ENCODE data around the gene ATRNL1.

Gene ATRNL1

GRCh38 chr10:115777646-115778045 is 684.5 kb downstream of the ATRNL1 start:
- H3K27ac ChIP-seq: no peak overlapping the region
- TF ChIP-seq, protein P1, sequence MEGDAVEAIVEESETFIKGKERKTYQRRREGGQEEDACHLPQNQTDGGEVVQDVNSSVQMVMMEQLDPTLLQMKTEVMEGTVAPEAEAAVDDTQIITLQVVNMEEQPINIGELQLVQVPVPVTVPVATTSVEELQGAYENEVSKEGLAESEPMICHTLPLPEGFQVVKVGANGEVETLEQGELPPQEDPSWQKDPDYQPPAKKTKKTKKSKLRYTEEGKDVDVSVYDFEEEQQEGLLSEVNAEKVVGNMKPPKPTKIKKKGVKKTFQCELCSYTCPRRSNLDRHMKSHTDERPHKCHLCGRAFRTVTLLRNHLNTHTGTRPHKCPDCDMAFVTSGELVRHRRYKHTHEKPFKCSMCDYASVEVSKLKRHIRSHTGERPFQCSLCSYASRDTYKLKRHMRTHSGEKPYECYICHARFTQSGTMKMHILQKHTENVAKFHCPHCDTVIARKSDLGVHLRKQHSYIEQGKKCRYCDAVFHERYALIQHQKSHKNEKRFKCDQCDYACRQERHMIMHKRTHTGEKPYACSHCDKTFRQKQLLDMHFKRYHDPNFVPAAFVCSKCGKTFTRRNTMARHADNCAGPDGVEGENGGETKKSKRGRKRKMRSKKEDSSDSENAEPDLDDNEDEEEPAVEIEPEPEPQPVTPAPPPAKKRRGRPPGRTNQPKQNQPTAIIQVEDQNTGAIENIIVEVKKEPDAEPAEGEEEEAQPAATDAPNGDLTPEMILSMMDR (conservative IDR thresholded peaks at IDR 0.05; ENCODE audit: low read depth): no peak

DNA sequence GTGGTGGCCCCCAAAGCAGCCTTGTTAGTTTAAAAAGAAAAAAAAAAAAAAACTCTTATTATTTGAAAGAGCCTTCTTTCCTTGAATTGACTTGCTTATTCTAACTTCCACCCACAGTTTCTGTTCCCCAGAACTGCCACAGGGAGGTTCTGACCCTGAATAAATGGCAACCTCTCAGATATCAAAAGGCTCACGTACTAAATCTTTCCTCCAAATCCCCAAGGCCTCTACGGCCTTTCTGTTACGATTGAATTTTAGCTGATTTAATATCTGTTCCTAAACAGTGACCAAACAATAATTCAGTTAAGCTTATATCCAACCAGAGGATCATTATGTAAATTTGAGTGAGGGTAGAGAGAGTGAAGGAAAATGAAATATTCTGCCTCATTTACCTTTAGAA is 697.1 kb downstream of the ATRNL1 start:
- no peak for DNase-seq (ENCODE audit: low spot score)
- no peak overlapping the region for H3K27ac ChIP-seq
- ChIA-PET CTCF (no interaction called here), POLR2A (ENCODE audit: low non-redundant PET) (no interaction called here)
- TF ChIP-seq, protein P1 (conservative IDR thresholded peaks at IDR 0.05; ENCODE audit: low read depth): no peak

More at GRCh38 chr10:115777646-115778045, 684.5 kb downstream of the ATRNL1 start:
- POLR2A ChIA-PET (ENCODE audit: low non-redundant PET): no interaction called here
- CTCF ChIA-PET: interaction anchor here (0.7 kb wide), 1 partner anchor 46 kb away, joined by 6 read pairs; no protein-coding TSS in a partner anchor
- no peak for DNase-seq (ENCODE audit: low spot score)

- TF ChIP-seq, protein P1 (conservative IDR thresholded peaks at IDR 0.05; ENCODE audit: low read depth): no peak
- POLR2A ChIA-PET (ENCODE audit: low non-redundant PET): no interaction called here
- CTCF ChIA-PET: no interaction called here
- no peak for DNase-seq (ENCODE audit: low spot score)
- no peak overlapping the region for H3K27ac ChIP-seq
Observed at GRCh38 chr10:115795964-115796363, 702.8 kb downstream of the ATRNL1 start.

DNA sequence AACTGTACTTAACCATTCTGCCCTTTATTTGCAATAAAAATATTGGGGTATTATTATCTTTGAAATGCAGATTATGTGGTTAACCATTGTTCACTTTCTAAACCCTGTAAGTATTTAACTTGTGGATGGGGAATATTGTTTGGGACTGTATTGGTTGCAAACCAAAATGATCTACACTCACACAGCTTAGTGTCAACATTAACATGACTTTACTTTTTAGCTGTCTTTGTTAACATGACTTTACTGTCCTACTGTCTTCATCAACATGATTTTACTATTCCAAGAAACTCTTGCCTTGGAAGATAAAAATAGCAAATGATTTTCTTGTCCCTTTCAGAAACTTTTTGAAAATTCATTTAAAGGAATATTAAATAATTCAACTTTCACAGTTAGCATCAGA is 708.3 kb downstream of the ATRNL1 start:
- POLR2A ChIA-PET (ENCODE audit: low non-redundant PET): no interaction called here
- CTCF ChIA-PET: interaction anchor here (0.5 kb wide), 1 partner anchor 9 kb away, joined by 3 read pairs; no protein-coding TSS in a partner anchor
- H3K27ac ChIP-seq: no peak overlapping the region
- TF ChIP-seq, protein P1 (conservative IDR thresholded peaks at IDR 0.05; ENCODE audit: low read depth): no peak
- no peak for DNase-seq (ENCODE audit: low spot score)

GRCh38 chr10:115801992-115802391 is 708.8 kb downstream of the ATRNL1 start:
- CTCF ChIA-PET: no interaction called here
- no peak for DNase-seq (ENCODE audit: low spot score)
- POLR2A ChIA-PET (ENCODE audit: low non-redundant PET): no interaction called here

GRCh38 chr10:115802911-115803310 is 709.7 kb downstream of the ATRNL1 start:
- CTCF ChIA-PET: no interaction called here
- TF ChIP-seq, protein P1 (conservative IDR thresholded peaks at IDR 0.05; ENCODE audit: low read depth): no peak

More at GRCh38 chr10:115801992-115802391, 708.8 kb downstream of the ATRNL1 start:
- TF ChIP-seq, protein P1 (conservative IDR thresholded peaks at IDR 0.05; ENCODE audit: low read depth): no peak
- no peak overlapping the region for H3K27ac ChIP-seq

DNA sequence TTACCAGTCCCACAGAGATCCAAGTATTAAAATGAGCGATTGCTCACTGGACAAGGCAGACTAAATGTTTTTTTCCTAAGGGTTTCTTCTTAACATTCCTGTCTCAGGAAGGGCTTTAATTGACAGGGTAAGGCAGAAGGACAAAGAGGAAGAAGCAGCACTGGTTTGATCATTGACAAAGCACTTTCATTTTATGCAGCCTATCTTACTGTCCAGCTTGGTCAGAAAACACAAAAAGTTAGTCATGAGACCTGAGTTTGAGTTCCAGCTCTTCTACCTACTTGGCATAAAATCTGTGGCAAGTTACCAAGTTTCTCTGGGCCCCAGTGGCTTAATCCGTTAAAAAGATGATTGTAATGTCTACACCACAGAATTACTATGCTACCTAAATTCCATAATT is 721.4 kb downstream of the ATRNL1 start:
- H3K27ac ChIP-seq: no peak overlapping the region
- DNase-seq (ENCODE audit: low spot score): no peak
- POLR2A ChIA-PET (ENCODE audit: low non-redundant PET): no interaction called here
- TF ChIP-seq, protein P1 (conservative IDR thresholded peaks at IDR 0.05; ENCODE audit: low read depth): no peak
- CTCF ChIA-PET: no interaction called here

More at GRCh38 chr10:115802911-115803310, 709.7 kb downstream of the ATRNL1 start:
- H3K27ac ChIP-seq: no peak overlapping the region
- POLR2A ChIA-PET (ENCODE audit: low non-redundant PET): no interaction called here
- DNase-seq (ENCODE audit: low spot score): no peak

Measured in RWPE1 (cell line).